GM21619 (cell line): Measurements from ENCODE around the gene TUBGCP4.
A peak's percentile ranks its signal among the peaks of the same experiment; 100 is the strongest.
"Not testable (repeated sequence)": the region's sequence is repeated elsewhere in the genome, so short reads cannot be mapped to it uniquely, and the experiment has no call there.

ENCODE experiments used
- ATAC-seq: cut with Tn5 transposase; IDR thresholded peaks from one replicate; pipeline ENCODE4 v1.9.1; 2021; ENCODE audit not compliant: unreplicated experiment

TUBGCP4 gene

GRCh38 chr15:43370975-43371974, at the start of gene TUBGCP4, which contains the start of gene ZSCAN29:
Gene TUBGCP4 (plus strand): TSS chr15:43371101. CDS start chr15:43371355, 254 bp downstream.
Gene ZSCAN29 (minus strand): TSS chr15:43371043. CDS start chr15:43369913, 1,130 bp downstream.
- peak; percentile 68 for ATAC-seq

- no peak for ATAC-seq
Measured at GRCh38 chr15:43325039-43325684, 45.7 kb upstream of the TUBGCP4 start.

GRCh38 chr15:43329217-43329959, 41.5 kb upstream of the TUBGCP4 start:
- no peak for ATAC-seq

GRCh38 chr15:43329960-43330779, 40.7 kb upstream of the TUBGCP4 start, which contains the start of gene LCMT2:
Gene LCMT2 (minus strand): TSS chr15:43330573. CDS start chr15:43330489, 84 bp downstream.
- peak; percentile 92 for ATAC-seq

- ATAC-seq = peak; percentile 21
Measured at GRCh38 chr15:43330780-43331087, 40.2 kb upstream of the TUBGCP4 start.

- no peak for ATAC-seq
Measured at GRCh38 chr15:43346305-43346704, 24.6 kb upstream of the TUBGCP4 start.

- no peak for ATAC-seq
Measured at GRCh38 chr15:43347114-43347513, 23.8 kb upstream of the TUBGCP4 start.

GRCh38 chr15:43352693-43353382, 18.1 kb upstream of the TUBGCP4 start:
- no peak for ATAC-seq

- no peak for ATAC-seq
Measured at GRCh38 chr15:43360821-43361220, 10.1 kb upstream of the TUBGCP4 start.

- no peak for ATAC-seq
Measured at GRCh38 chr15:43361313-43361903, 9.5 kb upstream of the TUBGCP4 start.

GRCh38 chr15:43370310-43370974, 459 bp upstream of the TUBGCP4 start:
- no peak for ATAC-seq

GRCh38 chr15:43376017-43376705, 5.3 kb downstream of the TUBGCP4 start:
- ATAC-seq = no peak

GRCh38 chr15:43378601-43379000, 7.7 kb downstream of the TUBGCP4 start:
- ATAC-seq = no peak

GRCh38 chr15:43382310-43382709, 11.4 kb downstream of the TUBGCP4 start:
- no peak for ATAC-seq

GRCh38 chr15:43383070-43383469, 12.2 kb downstream of the TUBGCP4 start:
- no peak for ATAC-seq

GRCh38 chr15:43390723-43391122, 19.8 kb downstream of the TUBGCP4 start:
- no peak for ATAC-seq

GRCh38 chr15:43393592-43393991, 22.7 kb downstream of the TUBGCP4 start:
- not testable (repeated sequence) for ATAC-seq

- no peak for ATAC-seq
Measured at GRCh38 chr15:43402255-43402654, 31.4 kb downstream of the TUBGCP4 start.
